Endodermal cell (in vitro differentiated cells): Measurements from ENCODE around the gene OPRL1. TPM values are rescaled to one million over a fixed set of nuclear protein-coding genes. Genes with fewer than 3 reads are reported as not detected.

Experiments used
- DNase-seq: peaks from one replicate; pipeline ENCODE4 v3.0.0-alpha.2; 2017
- H3K27ac ChIP-seq: 2 replicates; pipeline ENCODE4 v1.5.1; 2013; ENCODE audit warnings: mild to moderate bottlenecking, low read depth, low read length, moderate library complexity
- H3K27me3 ChIP-seq: 2 replicates; pipeline ENCODE4 v1.6.1; 2013; ENCODE audit warnings: mild to moderate bottlenecking, low read length, moderate library complexity; ENCODE audit not compliant: insufficient read depth, control insufficient read depth, poor library complexity, severe bottlenecking
- H3K36me3 ChIP-seq: 2 replicates; pipeline ENCODE4 v1.7.0; 2013; ENCODE audit warnings: mild to moderate bottlenecking, low read length, moderate library complexity; ENCODE audit not compliant: control insufficient read depth, insufficient read depth
- H3K4me1 ChIP-seq: one replicate; pipeline ENCODE4 v1.7.0; 2013; ENCODE audit warnings: low read length; ENCODE audit not compliant: control insufficient read depth, insufficient read depth
- H3K4me3 ChIP-seq: 2 replicates; pipeline ENCODE4 v1.5.1; 2013; ENCODE audit warnings: mild to moderate bottlenecking, low read length, moderate library complexity
- H3K9ac ChIP-seq: 2 replicates; pipeline ENCODE4 v1.6.1; 2013; ENCODE audit warnings: mild to moderate bottlenecking, low read length, moderate library complexity; ENCODE audit not compliant: poor library complexity, severe bottlenecking; ENCODE audit errors: extremely low read depth
- H3K9me3 ChIP-seq: 2 replicates; pipeline ENCODE4 v1.6.1; 2013; ENCODE audit warnings: mild to moderate bottlenecking, low read length, moderate library complexity; ENCODE audit not compliant: control insufficient read depth
- H3K27ac Mint-ChIP-seq: 2 replicates; pipeline ENCODE4 v1.8.0; 2020; ENCODE audit warnings: mixed read lengths
- H3K27me3 Mint-ChIP-seq: 2 replicates; pipeline ENCODE4 v1.8.0; 2021; ENCODE audit warnings: mild to moderate bottlenecking, mixed read lengths; ENCODE audit not compliant: insufficient read depth
- H3K36me3 Mint-ChIP-seq: 2 replicates; pipeline ENCODE4 v1.8.0; 2020; ENCODE audit warnings: low read depth, mixed read lengths
- H3K4me1 Mint-ChIP-seq: 2 replicates; pipeline ENCODE4 v1.8.0; 2020; ENCODE audit warnings: mixed read lengths
- H3K4me3 Mint-ChIP-seq: 2 replicates; pipeline ENCODE4 v1.8.0; 2020; ENCODE audit warnings: mild to moderate bottlenecking, moderate library complexity, mixed read lengths
- H3K9me3 Mint-ChIP-seq: 2 replicates; pipeline ENCODE4 v1.8.0; 2020; ENCODE audit warnings: mild to moderate bottlenecking, mixed read lengths
- CTCF ChIP-seq: fragments of 200-600 bp; sonication (generic); conservative IDR thresholded peaks from 2 replicates; pipeline ENCODE4 v1.5.0; 2021; ENCODE audit warnings: antibody characterized with exemption, mild to moderate bottlenecking
- WGBS, 2 experiments: methylation state at CpG; one replicate each; pipeline versions ENCODE4 v1.1.5 to v1.1.7; 2013; ENCODE audit warnings: missing lambda C conversion rate in 2 of 2, mixed read lengths in 1 of 2; ENCODE audit not compliant: insufficient coverage in 1 of 2, insufficient read length in 1 of 2; 5-methylcytosine and 5-hydroxymethylcytosine counted together
- total RNA-seq, 2 donors: library from RNA; stranded (reverse); fragmentation: NEBNext Ultra II Directional in 1 of 2; extraction: Animal tissue kit (Norgen Biotek cat#: 25700) in 1 of 2; gene quantifications; 2 replicates in 1 of 2; 3 replicates in 1 of 2; pipeline ENCODE4 v1.2.1, GENCODE V29; 2021

OPRL1 gene
- total RNA-seq, 2 donors from 2014 or later: 4.1 to 5.5 TPM

- 86 to 88% methylated on average over 9 to 14 of the region's 14 CpGs for WGBS, 2 experiments
- peaks cover 12% of the 10 kb centered on the region for H3K4me1 Mint-ChIP-seq
- peaks cover 13% of the 10 kb centered on the region for H3K4me1 ChIP-seq
- peaks cover 57% of the 10 kb centered on the region for H3K27me3 Mint-ChIP-seq
- no peaks in the 10 kb centered on the region for H3K9me3 ChIP-seq
- no peak overlapping the region for H3K4me3 Mint-ChIP-seq
- peak; percentile 62 for DNase-seq
- no peaks in the 10 kb centered on the region for H3K9me3 Mint-ChIP-seq
- TF ChIP-seq CTCF: no peak
- no peaks in the 10 kb centered on the region for H3K36me3 ChIP-seq
- H3K27ac ChIP-seq: no peak overlapping the region
- H3K4me3 ChIP-seq: no peak overlapping the region
- peaks cover 50% of the 10 kb centered on the region for H3K27me3 ChIP-seq
- H3K27ac Mint-ChIP-seq: no peak overlapping the region
- no peak overlapping the region for H3K9ac ChIP-seq
- H3K36me3 Mint-ChIP-seq: no peaks in the 10 kb centered on the region
Measured at GRCh38 chr20:64044484-64045247, 35.2 kb upstream of the OPRL1 start.

GRCh38 chr20:64045346-64046011, 34.4 kb upstream of the OPRL1 start:
- DNase-seq: peak; percentile 72
- peaks cover 54% of the 10 kb centered on the region for H3K27me3 Mint-ChIP-seq

GRCh38 chr20:64047046-64047389, 32.9 kb upstream of the OPRL1 start:
- no peak for DNase-seq
- peaks cover 55% of the 10 kb centered on the region for H3K27me3 Mint-ChIP-seq
- H3K27ac Mint-ChIP-seq: no peak overlapping the region

More at GRCh38 chr20:64045346-64046011, 34.4 kb upstream of the OPRL1 start:
- H3K4me3 Mint-ChIP-seq: no peak overlapping the region
- no peaks in the 10 kb centered on the region for H3K9me3 Mint-ChIP-seq
- no peaks in the 10 kb centered on the region for H3K36me3 Mint-ChIP-seq
- peaks cover 12% of the 10 kb centered on the region for H3K4me1 Mint-ChIP-seq
- Histone ChIP-seq H3K4me3 (no peak overlapping the region), H3K27me3 (peaks cover 41% of the 10 kb centered on the region), H3K9me3 (no peaks in the 10 kb centered on the region), H3K36me3 (no peaks in the 10 kb centered on the region), H3K27ac (no peak overlapping the region), H3K4me1 (peaks cover 16% of the 10 kb centered on the region), H3K9ac (no peak overlapping the region)
- 74 to 85% methylated on average over 5 to 11 of the region's 11 CpGs for WGBS, 2 experiments
- TF ChIP-seq CTCF: no peak
- H3K27ac Mint-ChIP-seq: no peak overlapping the region

More at GRCh38 chr20:64047046-64047389, 32.9 kb upstream of the OPRL1 start:
- Histone ChIP-seq H3K9me3 (no peaks in the 10 kb centered on the region), H3K4me3 (no peak overlapping the region), H3K27ac (no peak overlapping the region), H3K36me3 (no peaks in the 10 kb centered on the region), H3K4me1 (peaks cover 14% of the 10 kb centered on the region), H3K27me3 (peaks cover 26% of the 10 kb centered on the region), H3K9ac (no peak overlapping the region)
- TF ChIP-seq CTCF: no peak
- WGBS, 2 experiments: 92 to 94% methylated on average over 5 to 8 of the region's 8 CpGs
- Mint-ChIP-seq H3K36me3 (no peaks in the 10 kb centered on the region), H3K9me3 (no peaks in the 10 kb centered on the region), H3K4me1 (peaks cover 12% of the 10 kb centered on the region), H3K4me3 (no peak overlapping the region)
